Spleen (tissue), 11 donors: ENCODE measurements around the gene KPRP. TPM values are rescaled to one million over a fixed set of nuclear protein-coding genes. Genes with fewer than 3 reads are reported as not detected.

Experiments
- DNase-seq: peaks from one replicate; pipeline ENCODE4 v3.0.0-alpha.2; 2020
- H3K27ac ChIP-seq, 8 donors: fragments of 200-600 bp; sonication (generic) in 7 of 8; 1 replicate in 4 of 8; 2 replicates in 4 of 8; pipeline versions ENCODE4 v1.5.0 to v1.8.0; 2016 to 2021; ENCODE audit warnings: inconsistent platforms in 4 of 8, mild to moderate bottlenecking in 4 of 8, moderate library complexity in 1 of 8
- H3K27me3 ChIP-seq, 7 donors: fragments of 200-600 bp; sonication (generic) in 6 of 7; replicated peaks in 1 of 7; 1 replicate in 4 of 7; 2 replicates in 3 of 7; pipeline versions ENCODE4 v1.5.0 to v1.8.0; 2016 to 2021; ENCODE audit warnings: inconsistent platforms in 3 of 7, mild to moderate bottlenecking in 1 of 7
- H3K36me3 ChIP-seq, 6 donors: fragments of 200-600 bp; sonication (generic) in 5 of 6; 1 replicate in 4 of 6; 2 replicates in 2 of 6; pipeline versions ENCODE4 v1.5.0 to v1.8.0; 2016 to 2021; ENCODE audit warnings: inconsistent platforms in 2 of 6
- H3K4me1 ChIP-seq, 6 donors: fragments of 200-600 bp; sonication (generic) in 5 of 6; 1 replicate in 3 of 6; 2 replicates in 3 of 6; pipeline versions ENCODE4 v1.5.0 to v1.8.0; 2016 to 2021; ENCODE audit warnings: inconsistent platforms in 3 of 6
- H3K4me3 ChIP-seq, 8 donors: fragments of 200-600 bp; sonication (generic) in 7 of 8; 1 replicate in 4 of 8; 2 replicates in 4 of 8; pipeline versions ENCODE4 v1.5.0 to v1.8.0; 2016 to 2021; ENCODE audit warnings: inconsistent platforms in 4 of 8, mild to moderate bottlenecking in 4 of 8, moderate library complexity in 2 of 8
- H3K9me3 ChIP-seq, 8 donors: fragments of 200-600 bp; sonication (generic) in 7 of 8; 1 replicate in 4 of 8; 2 replicates in 4 of 8; pipeline versions ENCODE4 v1.5.0 to v1.8.0; 2016 to 2021; ENCODE audit warnings: inconsistent platforms in 4 of 8
- CTCF ChIP-seq, 11 experiments: fragments of 200-600 bp in 7 of 11; fragments of 450-650 bp in 4 of 11; sonication (generic) in 4 of 11; IDR thresholded peaks in 8 of 11; conservative IDR thresholded peaks in 3 of 11; 1 replicate in 7 of 11; 2 replicates in 4 of 11; pipeline versions ENCODE4 v1.4.0 to v1.8.0; 2016 to 2021; ENCODE audit warnings: antibody characterized with exemption in 11 of 11, inconsistent platforms in 4 of 11, mild to moderate bottlenecking in 1 of 11
- POLR2A ChIP-seq, 3 donors: fragments of 450-650 bp; IDR thresholded peaks; one replicate each; pipeline ENCODE4 v1.5.1; 2017; ENCODE audit warnings: antibody characterized with exemption in 3 of 3, mild to moderate bottlenecking in 1 of 3
- POLR2AphosphoS5 ChIP-seq, 3 donors: sonication (generic); formaldehyde crosslinking; IDR thresholded peaks; one replicate each; pipeline ENCODE4 v1.5.1; 2017; ENCODE audit warnings: antibody characterized with exemption in 3 of 3
- WGBS, 5 donors: extraction: QIAGEN DNeasy Blood & Tissue Kit in 3 of 5; methylation state at CpG; one replicate each; pipeline versions ENCODE4 v1.1.5 to v1.1.7; 2013 to 2018; 5-methylcytosine and 5-hydroxymethylcytosine counted together
- intact Hi-C: fragments of 100-400 bp; cut with DNase I; formaldehyde crosslinking; loops from one replicate; pipeline ENCODE4 v1.15.0; 2023; ENCODE audit warnings: low total_unique reads
- polyA plus RNA-seq, 3 donors: library from polyadenylated mRNA; stranded (reverse); fragments of 200-250 nt; gene quantifications; one replicate each; pipeline ENCODE4 v1.2.1, GENCODE V29; 2013
- total RNA-seq, 7 donors: library from RNA; depleted of rRNA in 3 of 7; stranded (reverse); fragments of >200 nt in 3 of 7; fragmentation: NEBNext Ultra II Directional in 4 of 7; extraction: Animal tissue kit (Norgen Biotek cat#: 25700) in 4 of 7; gene quantifications; one replicate each; pipeline versions ENCODE4 v1.1.0 to v1.2.1, GENCODE V29; 2016 to 2021
- donor health status: healthy with polysubstance abuse.
- donor health status: DM: no; HTN: no; CAD: no; lungs with moderate emphysema.
- donor health status: DM: no; HTN: no; CAD: no.
- donor health status: Bipolar disorder and iron deficiency.
- donor health status: healthy.
- donor health status: DM: no; HTN: no; CAD: no.
- donor health status: DM: yes; HTN: yes; CAD: no.

The KPRP gene
- total and polyA plus RNA-seq, 10 donors, result not detected

GRCh38 chr1:152747831-152748230 lies 10.0 kb upstream of the KPRP start:
- Histone ChIP-seq H3K27ac (no peak overlapping the region), H3K4me3 (no peak overlapping the region), H3K36me3 (no peaks in the 10 kb centered on the region), H3K4me1 (no peaks in the 10 kb centered on the region), H3K27me3 (peaks cover 0 to 61% (median 3%) of the 10 kb centered on the region in 7 donors), H3K9me3 (no peaks in the 10 kb centered on the region)
- no peak for DNase-seq
- WGBS, 5 donors, result 3 to 33% (median 19%) methylated on average over 1 of the region's 1 CpG
- TF ChIP-seq POLR2AphosphoS5 (IDR thresholded peaks at IDR 0.05) (no peak), CTCF (IDR thresholded peaks at IDR 0.05 in 8 of 11, conservative IDR thresholded peaks at IDR 0.05 in 3 of 11) (no peak), POLR2A (IDR thresholded peaks at IDR 0.05) (no peak)
- intact Hi-C loops, result no loop called here

GRCh38 chr1:152752225-152752624 lies 5.6 kb upstream of the KPRP start:
- H3K4me1 ChIP-seq, result no peaks in the 10 kb centered on the region
- WGBS, 5 donors, result 42 to 68% (median 63%) methylated on average over 1 of the region's 1 CpG
- no peaks in the 10 kb centered on the region for H3K36me3 ChIP-seq
- TF ChIP-seq CTCF (IDR thresholded peaks at IDR 0.05 in 8 of 11, conservative IDR thresholded peaks at IDR 0.05 in 3 of 11) (no peak), POLR2AphosphoS5 (IDR thresholded peaks at IDR 0.05) (no peak), POLR2A (IDR thresholded peaks at IDR 0.05) (no peak)
- DNase-seq, result no peak
- no peak overlapping the region for H3K4me3 ChIP-seq
- intact Hi-C loops, result no loop called here
- H3K27ac ChIP-seq, result no peak overlapping the region
- H3K27me3 ChIP-seq, result peaks cover 0 to 44% (median 3%) of the 10 kb centered on the region in 7 donors
- H3K9me3 ChIP-seq, result no peaks in the 10 kb centered on the region

DNA sequence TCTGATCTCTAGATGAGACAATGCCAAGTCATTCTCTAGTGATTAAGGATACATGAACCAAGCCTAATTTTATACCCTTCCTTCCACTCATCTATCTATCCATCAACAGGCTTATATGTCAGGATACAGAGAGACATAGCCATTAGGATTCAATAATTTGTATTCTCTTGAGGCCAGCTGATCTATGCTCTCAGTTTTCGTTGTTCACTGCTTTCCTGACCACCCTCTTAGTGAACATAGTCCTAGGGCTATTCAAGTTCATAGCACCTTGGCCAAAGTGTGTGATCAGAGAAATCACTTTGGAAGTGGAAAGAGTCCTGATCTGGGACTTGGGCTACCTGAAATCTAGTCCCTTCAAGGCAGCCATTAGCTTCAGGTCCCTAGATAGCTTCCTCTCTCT lies 4.2 kb upstream of the KPRP start:
- H3K9me3 ChIP-seq, result no peaks in the 10 kb centered on the region
- DNase-seq, result no peak
- 26 to 43% (median 42%) methylated on average over 1 of the region's 1 CpG for WGBS, 5 donors
- H3K4me1 ChIP-seq, result no peaks in the 10 kb centered on the region
- H3K4me3 ChIP-seq, result no peak overlapping the region
- no peak overlapping the region for H3K27ac ChIP-seq
- H3K27me3 ChIP-seq, result peaks cover 0 to 54% (median 3%) of the 10 kb centered on the region in 7 donors
- TF ChIP-seq CTCF (IDR thresholded peaks at IDR 0.05 in 8 of 11, conservative IDR thresholded peaks at IDR 0.05 in 3 of 11), result no peak
- no peak for TF ChIP-seq POLR2AphosphoS5 (IDR thresholded peaks at IDR 0.05)
- no peak for TF ChIP-seq POLR2A (IDR thresholded peaks at IDR 0.05)
- H3K36me3 ChIP-seq, result no peaks in the 10 kb centered on the region
- intact Hi-C loops, result no loop called here

DNA sequence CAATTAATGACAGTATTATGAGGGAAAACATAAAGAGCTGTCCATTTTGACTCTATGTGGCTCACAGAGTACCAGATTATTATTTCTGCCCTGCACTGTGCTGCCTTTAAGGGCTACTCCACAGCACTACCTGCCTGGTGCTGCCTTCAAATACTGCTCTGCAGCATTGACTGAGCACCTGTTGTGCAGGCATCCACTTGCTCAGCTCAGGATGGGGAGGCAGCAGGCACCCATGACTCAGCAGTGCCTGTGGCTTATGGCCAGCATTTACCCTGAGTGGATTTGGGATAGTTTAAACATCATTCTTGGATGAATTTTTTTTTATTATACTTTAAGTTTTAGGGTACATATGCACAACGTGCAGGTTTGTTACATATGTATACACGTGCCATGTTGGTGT lies 953 bp upstream of the KPRP start:
- Histone ChIP-seq H3K4me1 (no peaks in the 10 kb centered on the region), H3K4me3 (no peak overlapping the region), H3K36me3 (no peaks in the 10 kb centered on the region), H3K27me3 (peaks cover 0 to 43% (median 0%) of the 10 kb centered on the region in 7 donors), H3K27ac (no peak overlapping the region), H3K9me3 (no peaks in the 10 kb centered on the region)
- intact Hi-C loops, result no loop called here
- no peak for TF ChIP-seq POLR2AphosphoS5 (IDR thresholded peaks at IDR 0.05)
- TF ChIP-seq POLR2A (IDR thresholded peaks at IDR 0.05), result no peak
- TF ChIP-seq CTCF (IDR thresholded peaks at IDR 0.05 in 8 of 11, conservative IDR thresholded peaks at IDR 0.05 in 3 of 11), result no peak
- DNase-seq, result no peak
- WGBS, 5 donors, result 69 to 88% (median 75%) methylated on average over 1 to 2 of the region's 2 CpGs
